Smooth muscle cell (in vitro differentiated cells): Measurements from ENCODE around the gene LPIN1. TPM values are rescaled to one million over a fixed set of nuclear protein-coding genes. Genes with fewer than 3 reads are reported as not detected.

Experiments used
- DNase-seq: peaks from one replicate; lab custom pipeline; 2025; ENCODE audit not compliant: unreplicated experiment; lab: John Stamatoyannopoulos, UW
- H2AFZ ChIP-seq: fragments of 200-600 bp; sonication (generic); 2 replicates; pipeline ENCODE4 v1.6.0; 2016; ENCODE audit warnings: antibody characterized with exemption, low read depth, mild to moderate bottlenecking
- H3F3A ChIP-seq: fragments of 200-600 bp; sonication (generic); 2 replicates; pipeline ENCODE4 v1.6.0; 2017; ENCODE audit warnings: antibody characterized with exemption, low read depth
- H3K27ac ChIP-seq: fragments of 200-600 bp; sonication (generic); 2 replicates; pipeline ENCODE4 v1.5.1; 2016; ENCODE audit warnings: low read depth, mild to moderate bottlenecking
- H3K27me3 ChIP-seq: fragments of 200-600 bp; sonication (generic); 2 replicates; pipeline ENCODE4 v1.6.1; 2016; ENCODE audit warnings: low read depth, mild to moderate bottlenecking
- H3K36me3 ChIP-seq: fragments of 200-600 bp; sonication (generic); 2 replicates; pipeline ENCODE4 v1.5.1; 2016; ENCODE audit warnings: low read depth
- H3K4me1 ChIP-seq: fragments of 200-600 bp; sonication (generic); 2 replicates; pipeline ENCODE4 v1.5.1; 2016; ENCODE audit warnings: low read depth
- H3K4me2 ChIP-seq: fragments of 200-600 bp; sonication (generic); 2 replicates; pipeline ENCODE4 v1.6.0; 2016; ENCODE audit warnings: mild to moderate bottlenecking
- H3K4me3 ChIP-seq: fragments of 200-600 bp; sonication (generic); 2 replicates; pipeline ENCODE4 v1.5.1; 2016; ENCODE audit warnings: mild to moderate bottlenecking
- H3K79me2 ChIP-seq: fragments of 200-600 bp; sonication (generic); 2 replicates; pipeline ENCODE4 v1.6.0; 2016; ENCODE audit warnings: low read depth, mild to moderate bottlenecking
- H3K9ac ChIP-seq: fragments of 200-600 bp; sonication (generic); 2 replicates; pipeline ENCODE4 v1.6.0; 2016; ENCODE audit warnings: low read depth
- H3K9me3 ChIP-seq: fragments of 200-600 bp; sonication (generic); replicated peaks from 2 replicates; pipeline ENCODE4 v1.5.1; 2016; ENCODE audit warnings: low read depth
- H4K20me1 ChIP-seq: fragments of 200-600 bp; sonication (generic); 2 replicates; pipeline ENCODE4 v1.6.0; 2016; ENCODE audit warnings: low read depth
- WGBS: methylation state at CpG from one replicate; pipeline ENCODE4 v1.1.7; 2016; ENCODE audit warnings: low lambda C conversion rate; 5-methylcytosine and 5-hydroxymethylcytosine counted together
- polyA plus RNA-seq: library from polyadenylated mRNA; unstranded; fragments of >200 nt; fragmentation: Nextera tagmentation; extraction: Ambion mirVana; gene quantifications from 2 replicates; pipeline ENCODE4 v1.2.1, GENCODE V29; 2016
- total RNA-seq: library from RNA; depleted of rRNA; stranded (reverse); fragments of >200 nt; gene quantifications from 2 replicates; pipeline ENCODE4 v1.2.3, GENCODE V29; 2014
- TF ChIP-seq, protein P1 (sequence below): fragments of 200-600 bp; sonication (generic); IDR thresholded peaks from 2 replicates; pipeline ENCODE4 v1.5.1; 2017; ENCODE audit warnings: borderline replicate concordance, mild to moderate bottlenecking, antibody characterized with exemption; ENCODE audit not compliant: insufficient read depth, poor library complexity, severe bottlenecking

Gene LPIN1
- total and polyA plus RNA-seq, 2 experiments from 2014 or later, result 13.8 to 17.9 TPM

DNA sequence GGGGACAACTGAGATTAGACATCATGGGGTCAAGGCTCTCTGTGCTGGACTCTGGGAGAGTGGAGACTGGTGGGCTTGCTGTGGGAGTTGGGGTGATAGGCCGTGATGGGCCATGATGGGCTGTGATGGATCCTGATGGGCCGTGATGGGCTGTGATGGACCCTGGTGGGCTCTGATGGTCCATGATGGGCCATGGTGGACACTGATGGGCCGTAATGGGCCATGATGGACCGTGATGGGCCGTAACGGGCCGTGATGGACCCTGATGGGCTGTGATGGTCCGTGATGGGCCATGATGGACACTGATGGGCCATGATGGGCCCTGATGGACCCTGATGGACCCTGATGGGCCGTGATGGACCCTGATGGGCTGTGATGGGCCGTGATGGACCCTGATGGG is 18.5 kb downstream of the LPIN1 start:
- Histone ChIP-seq H3F3A (no peaks in the 10 kb centered on the region), H3K4me1 (no peaks in the 10 kb centered on the region), H3K36me3 (no peaks in the 10 kb centered on the region), H3K79me2 (no peaks in the 10 kb centered on the region), H3K9ac (no peak overlapping the region), H3K4me2 (no peak overlapping the region), H2AFZ (no peak overlapping the region), H3K27ac (no peak overlapping the region), H3K9me3 (no peaks in the 10 kb centered on the region), H3K27me3 (no peaks in the 10 kb centered on the region), H4K20me1 (peaks cover 37% of the 10 kb centered on the region), H3K4me3 (no peak overlapping the region)
- WGBS, result over 99% methylated on average over 10 of the region's 10 CpGs
- no peak for DNase-seq
- TF ChIP-seq, protein P1, sequence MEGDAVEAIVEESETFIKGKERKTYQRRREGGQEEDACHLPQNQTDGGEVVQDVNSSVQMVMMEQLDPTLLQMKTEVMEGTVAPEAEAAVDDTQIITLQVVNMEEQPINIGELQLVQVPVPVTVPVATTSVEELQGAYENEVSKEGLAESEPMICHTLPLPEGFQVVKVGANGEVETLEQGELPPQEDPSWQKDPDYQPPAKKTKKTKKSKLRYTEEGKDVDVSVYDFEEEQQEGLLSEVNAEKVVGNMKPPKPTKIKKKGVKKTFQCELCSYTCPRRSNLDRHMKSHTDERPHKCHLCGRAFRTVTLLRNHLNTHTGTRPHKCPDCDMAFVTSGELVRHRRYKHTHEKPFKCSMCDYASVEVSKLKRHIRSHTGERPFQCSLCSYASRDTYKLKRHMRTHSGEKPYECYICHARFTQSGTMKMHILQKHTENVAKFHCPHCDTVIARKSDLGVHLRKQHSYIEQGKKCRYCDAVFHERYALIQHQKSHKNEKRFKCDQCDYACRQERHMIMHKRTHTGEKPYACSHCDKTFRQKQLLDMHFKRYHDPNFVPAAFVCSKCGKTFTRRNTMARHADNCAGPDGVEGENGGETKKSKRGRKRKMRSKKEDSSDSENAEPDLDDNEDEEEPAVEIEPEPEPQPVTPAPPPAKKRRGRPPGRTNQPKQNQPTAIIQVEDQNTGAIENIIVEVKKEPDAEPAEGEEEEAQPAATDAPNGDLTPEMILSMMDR, result no peak

- Histone ChIP-seq H3K27ac (no peak overlapping the region), H3K4me3 (no peak overlapping the region), H4K20me1 (peaks cover 37% of the 10 kb centered on the region), H3K27me3 (no peaks in the 10 kb centered on the region), H3K4me1 (no peaks in the 10 kb centered on the region), H3K9ac (no peak overlapping the region), H3F3A (no peaks in the 10 kb centered on the region), H3K9me3 (no peaks in the 10 kb centered on the region), H3K79me2 (no peaks in the 10 kb centered on the region), H2AFZ (no peak overlapping the region), H3K36me3 (no peaks in the 10 kb centered on the region), H3K4me2 (no peak overlapping the region)
- DNase-seq, result no peak
- TF ChIP-seq, protein P1, result no peak
- 95% methylated on average over 13 of the region's 13 CpGs for WGBS
Measured at GRCh38 chr2:11765501-11765900, 19.1 kb downstream of the LPIN1 start.

DNA sequence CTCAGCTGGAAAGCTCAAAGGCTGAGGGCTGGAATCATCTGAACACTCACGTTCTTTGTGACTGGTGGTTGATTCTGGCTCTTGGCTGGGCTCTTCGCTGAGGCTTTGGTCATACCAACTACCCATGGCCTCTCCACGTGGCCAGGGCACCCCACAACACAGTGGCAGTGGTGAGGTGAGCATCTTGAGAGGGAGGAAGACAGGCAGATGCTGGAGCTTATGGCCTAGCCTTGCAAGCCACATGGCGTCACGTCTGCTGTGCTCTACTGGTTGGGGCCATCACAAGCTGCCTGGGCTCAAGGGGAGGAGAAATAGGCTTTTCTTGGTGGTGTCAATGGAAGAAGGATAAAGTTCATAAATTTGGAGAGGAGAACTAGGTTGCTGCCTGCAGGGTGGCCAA is 19.6 kb downstream of the LPIN1 start:
- no peak overlapping the region for H2AFZ ChIP-seq
- H3K4me3 ChIP-seq, result no peak overlapping the region
- no peaks in the 10 kb centered on the region for H3K27me3 ChIP-seq
- H3K4me2 ChIP-seq, result no peak overlapping the region
- H3K9ac ChIP-seq, result no peak overlapping the region
- no peaks in the 10 kb centered on the region for H3K36me3 ChIP-seq
- DNase-seq, result no peak
- no peak overlapping the region for H3K27ac ChIP-seq
- no peaks in the 10 kb centered on the region for H3K79me2 ChIP-seq
- no peaks in the 10 kb centered on the region for H3K9me3 ChIP-seq
- WGBS, result 93% methylated on average over 5 of the region's 5 CpGs
- no peaks in the 10 kb centered on the region for H3F3A ChIP-seq
- peaks cover 34% of the 10 kb centered on the region for H4K20me1 ChIP-seq
- TF ChIP-seq, protein P1, result no peak
- no peaks in the 10 kb centered on the region for H3K4me1 ChIP-seq

- Histone ChIP-seq H3K79me2 (no peaks in the 10 kb centered on the region), H2AFZ (no peak overlapping the region), H3K4me2 (no peak overlapping the region), H4K20me1 (peaks cover 21% of the 10 kb centered on the region), H3F3A (no peaks in the 10 kb centered on the region), H3K36me3 (no peaks in the 10 kb centered on the region), H3K27me3 (no peaks in the 10 kb centered on the region), H3K27ac (no peak overlapping the region), H3K9ac (no peak overlapping the region), H3K4me1 (no peaks in the 10 kb centered on the region), H3K4me3 (no peak overlapping the region), H3K9me3 (no peaks in the 10 kb centered on the region)
- no peak for DNase-seq
- 91% methylated on average over 7 of the region's 7 CpGs for WGBS
- TF ChIP-seq, protein P1, result no peak
Measured at GRCh38 chr2:11767779-11768178, 21.3 kb downstream of the LPIN1 start.
